Kidney (tissue), 14 donors: ENCODE results near the gene DIPK2A. TPM values are rescaled to one million over a fixed set of nuclear protein-coding genes. Genes with fewer than 3 reads are reported as not detected.

Experiments
- DNase-seq, 5 donors: peaks; one replicate each; pipeline ENCODE4 v3.0.0-alpha.2; 2013 to 2020
- FAIRE-seq: peaks from 2 replicates; lab custom pipeline; 2012; peaks lifted over from hg19 to GRCh38; lab: Jason Lieb, UNC
- H3K27ac ChIP-seq, 2 donors: one replicate each; pipeline ENCODE4 v1.7.0; 2013; ENCODE audit warnings: low read depth in 2 of 2, low read length in 2 of 2, inconsistent platforms in 1 of 2
- H3K27me3 ChIP-seq: one replicate; pipeline ENCODE4 v1.7.1; 2013; ENCODE audit warnings: low read length, inconsistent platforms; ENCODE audit not compliant: control insufficient read depth, insufficient read depth
- H3K36me3 ChIP-seq, 3 donors: one replicate each; pipeline versions ENCODE4 v1.7.0 to v1.7.1; 2013; ENCODE audit warnings: low read length in 3 of 3, control low read depth in 1 of 3, inconsistent platforms in 1 of 3; ENCODE audit not compliant: insufficient read depth in 3 of 3, control insufficient read depth in 2 of 3
- H3K4me1 ChIP-seq, 3 donors: one replicate each; pipeline versions ENCODE4 v1.7.0 to v1.7.1; 2013; ENCODE audit warnings: low read length in 3 of 3, inconsistent platforms in 1 of 3, low read depth in 1 of 3; ENCODE audit not compliant: control insufficient read depth in 2 of 3, insufficient read depth in 2 of 3
- H3K4me3 ChIP-seq, 3 donors: one replicate each; pipeline versions ENCODE4 v1.7.0 to v1.8.1; 2013; ENCODE audit warnings: low read length in 3 of 3, control low read depth in 1 of 3, inconsistent platforms in 1 of 3
- H3K9ac ChIP-seq, 3 donors: one replicate each; pipeline versions ENCODE4 v1.7.0 to v1.7.1; 2013; ENCODE audit warnings: low read length in 3 of 3, control low read depth in 1 of 3, inconsistent platforms in 1 of 3
- H3K9me3 ChIP-seq, 3 donors: one replicate each; pipeline versions ENCODE4 v1.7.0 to v1.7.1; 2013; ENCODE audit warnings: low read length in 3 of 3, control low read depth in 1 of 3, inconsistent platforms in 1 of 3; ENCODE audit not compliant: control insufficient read depth in 2 of 3, insufficient read depth in 1 of 3
- CTCF ChIP-seq: IDR thresholded peaks from 3 replicates; pipeline ENCODE4 v1.5.1; 2012; ENCODE audit warnings: mild to moderate bottlenecking, moderate library complexity, borderline replicate concordance; ENCODE audit not compliant: insufficient read depth; ENCODE audit errors: extremely low read depth
- intact Hi-C: fragments of 100-400 bp; cut with DNase I; formaldehyde crosslinking; loops from one replicate; pipeline ENCODE4 v1.11.1; 2022
- polyA plus RNA-seq: library from polyadenylated mRNA; stranded (reverse); fragments of 350-450 nt; fragmentation: Illumina TruSeq; extraction: RNeasy Lipid Tissue Mini Kit (QIAGEN cat#74804); gene quantifications from one replicate; pipeline ENCODE4 v1.2.3, GENCODE V29; 2014; ENCODE audit warnings: low read depth, low replicate concordance; ENCODE audit not compliant: insufficient read depth
- total RNA-seq: library from RNA; stranded (reverse); fragmentation: NEBNext Ultra II Directional; extraction: Animal tissue kit (Norgen Biotek cat#: 25700); gene quantifications from one replicate; pipeline ENCODE4 v1.2.1, GENCODE V29; 2021
- donor health status: control.
- donor health status: control.
- donor health status: control.
- donor health status: control.
- donor health status: control.
- donor health status: DM: yes; HTN: yes; CAD: no.
- donor health status: Normal renal cell carcinoma (clear cell type).

Gene DIPK2A
- total and polyA plus RNA-seq, 2 donors from 2014 or later: 4.9 to 15.5 TPM

GRCh38 chr3:143977341-143978262 is 6.0 kb downstream of the DIPK2A start:
- Histone ChIP-seq H3K27me3 (no peaks in the 10 kb centered on the region), H3K9me3 (no peaks in the 10 kb centered on the region), H3K4me1 (no peaks in the 10 kb centered on the region), H3K4me3 (no peak overlapping the region), H3K36me3 (no peaks in the 10 kb centered on the region), H3K27ac (no peak overlapping the region), H3K9ac (no peak overlapping the region)
- no peak for TF ChIP-seq CTCF
- intact Hi-C loops: no loop called here
- FAIRE-seq (no peak), DNase-seq (no peak)

- H3K36me3 ChIP-seq: no peaks in the 10 kb centered on the region
- FAIRE-seq: no peak
- no peaks in the 10 kb centered on the region for H3K27me3 ChIP-seq
- no peaks in the 10 kb centered on the region for H3K4me1 ChIP-seq
- H3K9ac ChIP-seq: no peak overlapping the region
- intact Hi-C loops: no loop called here
- no peaks in the 10 kb centered on the region for H3K9me3 ChIP-seq
- no peak overlapping the region for H3K27ac ChIP-seq
- no peak for DNase-seq
- no peak overlapping the region for H3K4me3 ChIP-seq
- TF ChIP-seq CTCF: no peak
Measured at GRCh38 chr3:143978263-143978631, 6.6 kb downstream of the DIPK2A start.

- DNase-seq (no peak), FAIRE-seq (no peak)
- H3K27me3 ChIP-seq: no peaks in the 10 kb centered on the region
- no peak overlapping the region for H3K4me3 ChIP-seq
- no peaks in the 10 kb centered on the region for H3K36me3 ChIP-seq
- no peak overlapping the region for H3K9ac ChIP-seq
- H3K4me1 ChIP-seq: no peaks in the 10 kb centered on the region
- no peak overlapping the region for H3K27ac ChIP-seq
- H3K9me3 ChIP-seq: no peaks in the 10 kb centered on the region
- intact Hi-C loops: no loop called here
- TF ChIP-seq CTCF: no peak
Measured at GRCh38 chr3:143979041-143979440, 7.4 kb downstream of the DIPK2A start.
